CD14-positive monocyte (primary cell): ENCODE data around the gene PIH1D1. TPM values are rescaled to one million over a fixed set of nuclear protein-coding genes. Genes with fewer than 3 reads are reported as not detected.

Experiments used
- DNase-seq, 3 donors: peaks; one replicate each; pipeline ENCODE4 v3.0.0-alpha.2; 2011 to 2022
- H2AFZ ChIP-seq: 2 replicates; pipeline ENCODE4 v1.6.0; 2012; ENCODE audit warnings: mild to moderate bottlenecking, low read depth, low read length, inconsistent platforms; ENCODE audit not compliant: insufficient read depth, poor library complexity, severe bottlenecking
- H3K27ac ChIP-seq, 2 donors: 1 replicate in 1 of 2; 2 replicates in 1 of 2; pipeline ENCODE4 v1.5.1; 2012 to 2013; ENCODE audit warnings: low read length in 2 of 2, control low read depth in 1 of 2, inconsistent platforms in 1 of 2, low read depth in 1 of 2, mild to moderate bottlenecking in 1 of 2
- H3K27me3 ChIP-seq, 2 donors: one replicate each; pipeline versions ENCODE4 v1.6.0 to v1.6.1; 2011 to 2013; ENCODE audit warnings: low read length in 2 of 2; ENCODE audit not compliant: control insufficient read depth in 2 of 2, insufficient read depth in 2 of 2
- H3K36me3 ChIP-seq, 2 donors: replicated peaks in 1 of 2; 1 replicate in 1 of 2; 2 replicates in 1 of 2; pipeline versions ENCODE4 v1.5.1 to v1.6.1; 2012 to 2013; ENCODE audit warnings: low read length in 2 of 2, control low read depth in 1 of 2, inconsistent platforms in 1 of 2, mild to moderate bottlenecking in 1 of 2; ENCODE audit not compliant: insufficient read depth in 2 of 2, control insufficient read depth in 1 of 2
- H3K4me1 ChIP-seq, 2 donors: 1 replicate in 1 of 2; 2 replicates in 1 of 2; pipeline versions ENCODE4 v1.5.1 to v1.6.1; 2012 to 2013; ENCODE audit warnings: low read length in 2 of 2, control low read depth in 1 of 2, inconsistent platforms in 1 of 2, mild to moderate bottlenecking in 1 of 2, moderate library complexity in 1 of 2; ENCODE audit not compliant: insufficient read depth in 2 of 2, control insufficient read depth in 1 of 2
- H3K4me2 ChIP-seq: replicated peaks from 2 replicates; pipeline ENCODE3; 2012; ENCODE audit warnings: low read length, moderate library complexity, mild to moderate bottlenecking; ENCODE audit not compliant: poor library complexity, severe bottlenecking; ENCODE audit errors: extremely low read depth
- H3K4me3 ChIP-seq, 3 experiments: fragments of 200-600 bp in 1 of 3; sonication (generic) in 1 of 3; replicated peaks in 1 of 3; 1 replicate in 2 of 3; 2 replicates in 1 of 3; pipeline ENCODE4 v1.5.1; 2011 to 2013; ENCODE audit warnings: low read length in 3 of 3, mild to moderate bottlenecking in 3 of 3, control low read depth in 2 of 3, low read depth in 2 of 3, inconsistent platforms in 1 of 3, moderate library complexity in 1 of 3
- H3K79me2 ChIP-seq: 2 replicates; pipeline ENCODE4 v1.6.0; 2012; ENCODE audit warnings: mild to moderate bottlenecking, control low read depth, inconsistent platforms, low read length, moderate library complexity; ENCODE audit not compliant: insufficient read depth
- H3K9ac ChIP-seq: 2 replicates; pipeline ENCODE4 v1.6.0; 2017; ENCODE audit warnings: low read length, mild to moderate bottlenecking; ENCODE audit not compliant: insufficient read depth, poor library complexity, severe bottlenecking
- H3K9me3 ChIP-seq, 2 donors: replicated peaks in 1 of 2; 1 replicate in 1 of 2; 2 replicates in 1 of 2; pipeline versions ENCODE4 v1.5.1 to v1.6.1; 2012 to 2013; ENCODE audit warnings: low read length in 2 of 2, control low read depth in 1 of 2; ENCODE audit not compliant: control insufficient read depth in 1 of 2, insufficient read depth in 1 of 2
- H4K20me1 ChIP-seq: 2 replicates; pipeline ENCODE4 v1.6.0; 2012; ENCODE audit warnings: mild to moderate bottlenecking, low read length, control low read depth, moderate library complexity; ENCODE audit not compliant: insufficient read depth
- H3K27ac Mint-ChIP-seq, 7 donors: one replicate each; pipeline ENCODE4 v1.8.0; 2020; ENCODE audit warnings: mild to moderate bottlenecking in 7 of 7, mixed read lengths in 7 of 7, moderate library complexity in 6 of 7, inconsistent platforms in 2 of 7
- H3K27me3 Mint-ChIP-seq, 3 donors: one replicate each; pipeline ENCODE4 v1.8.0; 2021 to 2022; ENCODE audit warnings: low read depth in 3 of 3, mild to moderate bottlenecking in 3 of 3, mixed read lengths in 3 of 3, moderate library complexity in 3 of 3, inconsistent platforms in 1 of 3
- H3K36me3 Mint-ChIP-seq, 2 donors: one replicate each; pipeline ENCODE4 v1.8.0; 2020; ENCODE audit warnings: mixed read lengths in 2 of 2, inconsistent platforms in 1 of 2, mild to moderate bottlenecking in 1 of 2
- H3K4me1 Mint-ChIP-seq: one replicate; pipeline ENCODE4 v1.8.0; 2020; ENCODE audit warnings: mild to moderate bottlenecking, mixed read lengths
- H3K4me3 Mint-ChIP-seq, 2 donors: one replicate each; pipeline ENCODE4 v1.8.0; 2020; ENCODE audit warnings: mild to moderate bottlenecking in 2 of 2, mixed read lengths in 2 of 2, moderate library complexity in 1 of 2
- H3K9me3 Mint-ChIP-seq, 7 donors: one replicate each; pipeline ENCODE4 v1.8.0; 2020 to 2022; ENCODE audit warnings: mixed read lengths in 7 of 7, mild to moderate bottlenecking in 6 of 7, moderate library complexity in 6 of 7, inconsistent platforms in 2 of 7
- CTCF ChIP-seq: fragments of 200-600 bp; IDR thresholded peaks from one replicate; pipeline ENCODE4 v1.8.0; 2022; ENCODE audit warnings: antibody characterized with exemption, mild to moderate bottlenecking
- WGBS: methylation state at CpG from one replicate; pipeline ENCODE4 v1.1.5; 2013; ENCODE audit warnings: missing lambda C conversion rate; ENCODE audit not compliant: insufficient coverage; 5-methylcytosine and 5-hydroxymethylcytosine counted together
- intact Hi-C, 2 donors: fragments of 100-400 bp; cut with micrococcal nuclease; formaldehyde crosslinking; loops; one replicate each; pipeline versions ENCODE4 v1.15.0 to v1.15.1; 2023
- polyA plus RNA-seq, 3 donors: library from polyadenylated mRNA; depleted of rRNA in 1 of 3; unstranded in 2 of 3; stranded (reverse) in 1 of 3; fragments of 300-500 nt in 2 of 3; fragments of >200 nt in 1 of 3; fragmentation: Illumina TruSeq in 2 of 3; gene quantifications; 1 replicate in 2 of 3; 2 replicates in 1 of 3; pipeline ENCODE4 v1.2.3, GENCODE V29; 2012 to 2021

PIH1D1 gene
- polyA plus RNA-seq, 3 donors: 62.3 to 102 (median 83.9) TPM

DNA sequence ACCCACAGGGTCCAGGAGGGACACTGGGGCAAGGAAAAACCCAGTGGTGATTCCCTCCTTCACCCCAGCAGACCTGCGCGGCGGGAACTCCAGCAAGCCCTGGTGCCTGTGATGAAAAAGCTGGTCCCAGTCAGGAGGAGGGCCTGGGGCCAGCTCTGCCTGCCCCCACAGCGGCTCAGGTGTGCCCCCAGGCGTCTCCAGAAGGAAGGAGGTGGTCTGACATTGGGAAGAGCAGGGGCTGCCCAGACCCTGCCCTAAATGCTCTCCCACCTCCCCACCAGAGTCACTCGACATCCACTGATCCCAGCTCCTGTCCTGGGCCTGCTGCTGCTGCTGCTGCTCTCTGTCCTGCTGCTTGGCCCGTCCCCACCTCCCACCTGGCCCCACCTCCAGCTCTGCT lies 34.5 kb downstream of the PIH1D1 start:
- Histone ChIP-seq H3K36me3 (no peaks in the 10 kb centered on the region), H4K20me1 (no peaks in the 10 kb centered on the region), H3K4me3 (no peak overlapping the region), H3K9ac (no peak overlapping the region), H2AFZ (no peak overlapping the region), H3K27ac (no peak overlapping the region), H3K4me2 (no peak overlapping the region), H3K79me2 (no peaks in the 10 kb centered on the region), H3K4me1 (peaks cover 3 to 4% of the 10 kb centered on the region in 2 donors), H3K9me3 (peaks cover 0 to 6% of the 10 kb centered on the region in 2 donors), H3K27me3 (peaks cover 24 to 29% of the 10 kb centered on the region in 2 donors)
- H3K27ac Mint-ChIP-seq: no peak overlapping the region
- no peak for DNase-seq
- H3K9me3 Mint-ChIP-seq: peaks cover 0 to 9% (median 6%) of the 10 kb centered on the region in 7 donors
- H3K36me3 Mint-ChIP-seq: peaks cover 0 to 11% of the 10 kb centered on the region in 2 donors
- peaks cover 39 to 44% (median 43%) of the 10 kb centered on the region in 3 donors for H3K27me3 Mint-ChIP-seq
- intact Hi-C loops: no loop called here
- H3K4me1 Mint-ChIP-seq: peaks cover 22% of the 10 kb centered on the region
- TF ChIP-seq CTCF: no peak
- whole genome bisulfite sequencing: 86% methylated on average over 2 of the region's 7 CpGs
- H3K4me3 Mint-ChIP-seq: no peak overlapping the region

- peaks cover 17% of the 10 kb centered on the region for H3K4me1 Mint-ChIP-seq
- H3K79me2 ChIP-seq: no peaks in the 10 kb centered on the region
- no CpG with 5 or more reads among the region's 2 CpGs for WGBS
These were observed 35.8 kb downstream of the PIH1D1 start for GRCh38 chr19:49415810-49416200.

More at GRCh38 chr19:49415810-49416200, 35.8 kb downstream of the PIH1D1 start:
- H3K9ac ChIP-seq: no peak overlapping the region
- no peak overlapping the region for H3K4me3 ChIP-seq
- H3K27ac Mint-ChIP-seq: peak overlapping the region in 1 of 7 donors; percentile 25
- H3K4me1 ChIP-seq: no peaks in the 10 kb centered on the region
- no peak for DNase-seq
- no peak for TF ChIP-seq CTCF
- H3K4me2 ChIP-seq: no peak overlapping the region
- no peak overlapping the region for H2AFZ ChIP-seq
- peaks cover 0 to 3% (median under 1%) of the 10 kb centered on the region in 7 donors for H3K9me3 Mint-ChIP-seq
- H3K27ac ChIP-seq: no peak overlapping the region
- peaks cover 0 to 2% of the 10 kb centered on the region in 2 donors for H3K36me3 Mint-ChIP-seq
- no peaks in the 10 kb centered on the region for H3K36me3 ChIP-seq
- intact Hi-C loops: no loop called here
- H3K9me3 ChIP-seq: peaks cover 0 to 4% of the 10 kb centered on the region in 2 donors
- H4K20me1 ChIP-seq: no peaks in the 10 kb centered on the region
- H3K4me3 Mint-ChIP-seq: no peak overlapping the region
- peaks cover 26 to 32% (median 30%) of the 10 kb centered on the region in 3 donors for H3K27me3 Mint-ChIP-seq
- H3K27me3 ChIP-seq: peaks cover 12 to 17% of the 10 kb centered on the region in 2 donors
